SIG-M5 treated with dmso at 0.1 percent for 504 hours (cell line): ENCODE results near the gene CNTN5.

ENCODE experiments used
- DNase-seq: peaks from one replicate; lab custom pipeline; 2025; ENCODE audit not compliant: unreplicated experiment; lab: John Stamatoyannopoulos, UW

The CNTN5 gene

DNA sequence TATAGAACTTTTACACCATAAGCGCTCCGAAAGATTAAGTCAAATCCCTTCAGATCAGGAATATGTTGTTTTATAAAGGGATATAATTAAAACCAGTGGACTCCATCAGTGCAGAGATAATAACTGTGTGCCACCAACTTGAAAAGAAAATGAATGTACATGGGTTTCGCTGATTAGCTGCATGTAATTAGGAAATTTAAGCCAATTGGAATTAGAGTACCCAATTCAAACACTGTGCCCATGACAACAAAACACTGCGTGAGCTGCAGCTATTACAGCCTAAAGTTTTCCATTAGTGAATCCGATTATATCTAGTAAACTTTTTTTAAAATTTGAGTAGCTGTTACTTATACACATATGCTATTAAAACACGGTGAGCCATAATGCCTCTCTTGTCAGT, 1274.0 kb downstream of the CNTN5 start:
- DNase-seq = no peak

DNA sequence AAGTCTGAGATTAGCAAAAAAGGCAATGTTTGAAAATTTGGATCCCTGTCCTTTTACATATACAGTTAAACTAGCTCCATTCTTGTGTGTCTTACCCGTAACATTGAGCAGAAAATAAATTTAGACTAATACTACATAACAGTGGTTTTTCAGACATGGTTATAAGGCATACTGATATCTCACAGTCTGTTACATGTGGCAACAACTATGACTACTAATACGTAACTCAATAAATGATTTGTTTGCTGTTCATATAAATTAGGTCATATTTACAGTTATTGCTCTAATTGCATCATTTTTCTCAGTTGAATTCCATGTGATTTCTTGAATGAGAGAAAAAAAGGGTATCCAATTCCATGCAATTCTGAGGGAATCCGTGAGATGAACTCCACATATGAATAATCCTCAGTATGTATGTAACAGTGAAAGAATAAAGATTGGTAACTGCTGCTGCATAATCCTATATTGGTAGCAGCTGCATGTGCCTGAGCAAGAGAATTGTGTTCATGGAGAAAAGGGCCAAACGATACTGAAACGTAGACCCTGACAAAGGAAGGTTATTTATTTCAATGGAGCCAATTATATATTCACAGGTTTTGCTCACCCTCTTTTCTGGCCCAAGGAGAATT, 1275.4 kb downstream of the CNTN5 start:
- no peak for DNase-seq

DNA sequence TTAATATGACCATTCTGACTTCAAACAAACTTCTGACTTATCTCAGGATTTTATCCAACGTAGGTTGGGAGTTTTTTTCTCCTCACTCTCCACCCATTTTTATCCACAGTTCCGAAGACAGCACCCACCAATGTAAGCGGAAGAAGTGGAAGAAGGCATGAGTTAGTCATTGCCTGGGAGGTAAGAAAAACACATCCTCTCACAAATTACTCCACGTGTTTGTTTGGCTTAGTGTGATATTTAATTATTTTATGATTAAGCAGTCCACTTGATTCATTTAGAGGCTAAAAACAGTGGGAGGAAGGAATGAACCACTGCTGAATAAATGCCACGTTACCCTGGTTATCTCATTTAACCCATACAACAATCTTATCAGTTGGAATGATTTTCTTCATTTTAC, 1276.8 kb downstream of the CNTN5 start:
- no peak for DNase-seq

DNA sequence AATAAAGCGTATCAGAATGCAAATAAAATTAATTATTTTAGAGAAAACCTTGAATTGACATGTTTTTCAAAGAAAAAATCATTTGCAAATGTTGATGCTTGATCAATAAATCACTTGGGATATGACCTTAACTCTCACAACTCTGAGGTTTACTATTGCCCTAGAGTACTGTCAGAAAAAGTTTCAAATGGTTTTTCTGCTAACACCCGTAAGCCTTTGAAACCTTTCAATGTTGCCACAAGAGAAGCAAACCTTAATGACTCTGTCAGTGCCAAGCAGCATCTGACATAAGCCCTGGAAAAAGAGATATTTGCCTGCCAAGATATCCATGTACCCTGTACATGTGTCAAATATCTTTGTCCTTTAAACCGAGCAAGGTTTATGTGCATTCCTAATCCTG, 1282.1 kb downstream of the CNTN5 start:
- no peak for DNase-seq

DNA sequence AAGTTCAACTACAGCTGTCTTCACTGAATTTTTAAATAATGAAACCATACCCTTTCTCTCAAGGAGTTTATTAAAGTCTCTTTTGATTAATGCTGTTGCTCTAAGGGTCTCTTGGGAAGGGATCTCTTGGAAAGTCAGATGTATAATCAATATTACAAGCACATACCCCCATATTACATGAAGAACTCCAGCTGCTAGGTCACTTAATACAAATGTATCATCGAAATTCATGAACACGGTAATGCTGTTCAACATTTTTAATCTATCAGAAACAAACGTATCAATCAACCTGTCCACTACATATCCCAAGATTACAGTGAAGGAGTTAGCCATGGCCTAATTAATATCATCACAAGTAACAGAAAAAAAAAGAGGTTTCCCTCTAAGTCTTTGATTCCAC, 1283.1 kb downstream of the CNTN5 start:
- no peak for DNase-seq

DNA sequence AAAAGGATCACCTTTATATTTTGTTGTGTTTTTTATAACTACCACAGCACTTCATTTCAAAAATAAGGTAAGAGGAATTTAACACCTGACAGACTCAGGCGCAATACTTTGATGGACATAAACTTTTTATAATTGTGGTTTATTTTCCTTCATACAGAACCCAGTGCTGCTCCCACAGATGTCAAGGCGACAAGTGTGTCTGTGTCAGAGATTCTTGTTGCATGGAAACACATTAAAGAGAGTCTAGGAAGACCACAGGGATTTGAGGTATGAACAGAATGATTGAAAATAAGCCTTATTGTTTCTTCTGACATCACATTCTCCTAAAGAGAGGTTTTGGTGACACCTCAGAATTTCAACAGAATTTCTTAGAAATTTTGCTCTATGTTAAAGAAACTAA, 1287.5 kb downstream of the CNTN5 start:
- no peak for DNase-seq

DNA sequence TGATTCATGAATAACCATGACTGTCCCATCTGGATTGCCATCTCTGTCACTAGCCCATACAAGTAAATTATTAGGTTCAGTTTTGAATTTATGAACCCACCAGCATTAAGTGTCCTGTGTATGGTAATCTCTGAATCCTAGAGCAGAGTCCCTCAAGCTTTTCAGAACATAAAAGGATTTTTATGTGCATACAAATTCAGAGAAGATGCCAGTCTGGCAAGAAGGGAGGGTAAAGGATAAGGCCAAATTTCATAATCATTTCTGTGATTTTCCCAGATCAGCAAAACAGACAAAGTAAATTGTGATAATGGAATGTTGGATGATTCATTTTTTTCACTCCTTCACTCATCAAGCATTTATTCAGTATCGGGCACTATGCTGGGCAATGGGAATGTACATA, 1295.2 kb downstream of the CNTN5 start:
- DNase-seq = no peak

DNA sequence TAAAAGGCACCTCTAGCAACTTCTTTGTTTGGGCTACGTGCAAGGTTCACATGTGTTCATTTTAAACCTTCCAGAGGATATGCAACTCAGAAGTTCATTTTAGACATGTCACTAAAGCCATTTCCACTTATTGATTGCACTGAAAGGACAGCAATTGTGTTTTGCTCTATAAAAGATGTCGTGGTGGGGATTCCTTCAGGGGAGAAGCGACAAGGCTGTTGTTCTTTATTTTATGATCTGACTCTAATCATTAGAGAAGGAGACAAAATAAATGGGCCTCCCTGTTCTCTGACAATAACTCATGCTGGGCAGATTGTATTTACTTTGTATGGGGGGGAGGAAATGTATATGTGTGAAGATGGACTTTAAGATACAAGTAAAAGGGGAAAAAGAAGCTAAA, 1296.2 kb downstream of the CNTN5 start:
- DNase-seq = no peak

DNA sequence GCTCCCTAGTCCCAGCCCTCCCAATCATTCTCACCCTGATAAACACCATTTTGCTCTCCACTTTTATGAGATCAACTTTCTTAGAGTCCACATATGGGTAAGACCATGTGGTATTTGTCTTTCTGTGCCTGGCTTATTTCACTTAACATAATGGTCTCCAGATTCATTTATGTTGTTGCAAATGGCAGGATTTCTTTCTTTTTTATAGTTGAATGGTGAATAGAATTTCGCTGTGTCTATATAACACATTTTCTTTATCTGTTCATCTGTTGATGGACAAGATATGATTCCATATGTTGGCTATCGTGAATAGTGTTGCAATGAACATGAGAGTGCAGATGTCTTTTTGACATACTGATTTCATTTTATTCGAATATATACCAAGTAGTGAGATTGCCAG, 1298.9 kb downstream of the CNTN5 start:
- DNase-seq = no peak

DNA sequence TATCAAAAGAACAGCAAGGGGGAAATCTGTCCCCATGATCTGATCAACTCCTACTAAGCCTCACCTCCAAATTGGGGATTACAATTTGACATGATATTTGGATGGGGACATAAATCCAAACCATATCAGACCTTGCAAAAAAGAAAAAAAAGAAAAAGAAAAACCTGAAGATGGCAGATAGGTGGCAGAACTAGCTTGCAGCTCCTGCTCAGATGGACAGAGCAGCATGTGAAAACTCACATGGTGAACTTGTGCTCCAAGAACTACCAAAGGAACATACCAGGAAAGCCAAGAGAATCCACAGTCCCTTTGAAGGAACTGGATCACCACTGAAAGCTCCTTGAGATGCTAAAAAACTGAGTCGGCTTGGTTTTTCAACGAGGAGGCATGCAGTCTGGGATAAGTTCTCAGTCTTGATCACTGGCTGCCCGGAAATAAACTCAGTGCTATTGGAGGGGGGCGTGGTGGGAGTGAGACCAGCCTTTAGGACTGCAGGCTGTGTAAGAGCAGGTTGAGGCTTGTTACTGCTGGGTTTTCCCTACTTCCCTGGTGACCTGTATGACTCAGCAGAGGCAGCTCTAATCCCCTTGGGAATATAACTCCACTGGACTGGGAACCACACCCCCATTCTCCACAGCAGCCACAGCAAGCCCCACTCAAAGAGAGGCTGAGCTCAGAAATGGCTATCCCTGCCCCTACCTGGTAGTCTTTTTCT, 1308.0 kb downstream of the CNTN5 start:
- no peak for DNase-seq

DNA sequence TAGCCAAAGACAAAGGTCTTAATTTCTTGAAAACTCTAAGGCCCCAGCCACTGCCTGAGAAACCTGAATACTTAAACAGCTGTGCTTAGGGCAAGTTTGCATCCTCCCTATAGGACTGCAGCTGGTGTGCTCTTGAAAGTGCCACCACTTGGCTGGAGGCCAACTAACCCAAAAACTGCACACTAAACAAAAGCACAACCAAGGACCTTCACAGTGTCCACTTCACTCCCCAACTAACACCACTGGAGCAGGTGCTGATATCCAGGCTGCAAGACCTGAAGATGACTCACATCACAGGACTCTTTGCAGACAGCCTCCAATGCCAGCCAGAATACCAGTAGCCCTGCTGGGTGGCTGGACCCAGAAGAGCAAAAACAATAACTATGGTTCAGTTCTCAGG, 1308.6 kb downstream of the CNTN5 start:
- DNase-seq = no peak

DNA sequence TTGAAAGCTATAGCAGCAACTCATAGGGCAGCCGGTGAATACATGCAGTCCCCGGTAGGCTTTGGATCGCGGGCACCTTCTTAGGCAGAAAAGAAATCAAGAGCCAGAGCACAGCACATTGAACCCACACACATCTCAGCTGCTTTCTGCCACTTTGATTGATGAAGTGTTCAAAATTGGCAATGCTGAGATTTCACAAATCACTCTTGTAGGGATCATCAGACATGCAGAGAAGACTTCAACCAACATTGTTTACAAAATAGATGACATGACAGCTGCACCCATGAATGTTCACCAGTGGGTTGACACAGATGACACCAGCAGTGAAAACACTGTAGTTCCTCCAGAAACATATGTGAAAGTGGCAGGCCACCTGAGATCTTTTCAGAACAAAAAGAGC, 1316.1 kb downstream of the CNTN5 start:
- no peak for DNase-seq

DNA sequence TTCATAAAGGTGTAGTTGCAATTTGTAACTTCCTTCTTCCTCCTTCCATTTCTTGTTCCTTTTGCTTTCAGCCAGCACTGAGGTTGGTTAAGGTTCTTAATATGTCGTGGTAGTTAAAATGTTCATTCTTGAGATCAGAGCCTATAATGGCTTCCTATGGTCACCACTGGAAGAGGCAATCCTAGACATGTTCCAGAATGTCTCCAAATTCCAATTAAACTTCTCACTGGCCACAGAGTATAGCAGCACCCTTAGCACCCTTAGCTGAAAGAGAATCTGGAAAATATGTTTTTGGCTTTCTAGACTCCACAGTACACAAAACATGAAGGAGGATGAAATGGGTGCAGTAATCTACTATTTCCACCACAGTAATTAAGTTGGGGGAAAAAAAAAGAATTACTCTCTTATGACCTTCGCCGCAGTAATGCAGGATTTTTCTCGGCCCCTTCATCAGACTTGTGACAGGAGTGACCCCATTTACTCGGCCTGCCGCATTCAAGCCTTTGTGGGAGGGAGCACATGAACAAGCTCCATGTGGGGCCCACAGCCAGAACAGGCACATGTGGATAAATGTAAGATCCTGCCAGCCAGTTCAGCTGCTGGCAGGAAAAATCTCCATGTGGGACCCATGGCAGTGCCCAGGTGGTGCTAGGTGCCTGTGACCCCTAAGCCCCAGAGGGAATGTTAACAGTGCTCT, 1317.5 kb downstream of the CNTN5 start:
- no peak for DNase-seq

DNA sequence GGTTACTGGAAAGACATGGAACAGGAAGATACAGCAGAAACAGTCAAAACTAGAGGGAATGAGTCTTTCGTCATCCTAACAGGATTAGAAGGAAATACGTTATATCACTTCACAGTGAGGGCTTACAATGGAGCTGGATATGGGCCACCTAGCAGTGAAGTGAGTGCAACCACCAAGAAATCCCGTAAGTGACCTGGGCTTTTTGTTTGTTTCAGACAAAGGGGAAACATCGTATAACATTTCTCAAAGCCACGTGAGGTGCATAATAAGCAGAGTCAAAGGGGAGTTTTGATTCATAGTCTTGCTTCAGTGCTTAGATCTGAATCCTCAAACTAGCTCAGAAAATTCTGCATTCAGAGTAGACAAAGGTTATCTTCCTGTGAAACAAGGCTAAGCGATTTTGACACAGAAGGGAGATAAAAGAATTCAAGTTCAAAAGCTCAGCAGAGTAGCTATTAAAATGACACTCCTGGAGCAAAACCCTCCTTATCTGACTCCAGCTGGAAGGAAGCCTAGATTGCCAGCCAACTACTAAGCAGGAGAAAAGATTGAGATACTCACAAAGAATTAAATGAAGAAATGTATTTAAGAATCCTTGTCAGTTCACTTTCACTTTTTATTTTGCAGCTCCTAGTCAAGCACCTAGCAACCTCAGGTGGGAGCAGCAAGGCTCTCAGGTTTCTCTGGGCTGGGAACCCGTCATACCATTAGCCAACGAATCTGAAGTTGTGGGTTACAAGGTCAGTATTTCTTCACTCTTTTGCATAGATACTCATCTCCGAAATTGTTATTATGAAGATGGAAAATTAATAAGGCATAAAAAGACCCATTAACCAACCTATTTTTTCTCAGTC, 1319.9 kb downstream of the CNTN5 start:
- no peak for DNase-seq

DNA sequence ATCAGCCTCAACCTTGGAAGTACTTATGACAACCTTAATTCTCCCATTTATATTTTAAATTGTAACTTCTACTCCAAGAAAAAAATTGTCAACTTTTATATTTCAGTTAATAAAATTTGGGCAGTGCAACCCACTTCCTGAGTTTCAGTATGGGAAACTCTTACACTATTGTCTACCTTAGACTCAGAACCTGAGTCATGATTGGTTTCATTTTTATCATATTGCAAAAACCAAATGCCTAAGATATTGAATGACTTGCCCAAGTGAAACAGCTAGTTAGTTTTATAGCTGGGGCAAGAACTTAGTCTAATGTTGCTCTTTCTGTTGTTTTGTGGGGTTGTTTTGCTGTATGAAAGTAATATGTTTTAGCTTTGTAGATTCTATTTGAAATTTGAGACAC, 1332.3 kb downstream of the CNTN5 start:
- DNase-seq = no peak

DNA sequence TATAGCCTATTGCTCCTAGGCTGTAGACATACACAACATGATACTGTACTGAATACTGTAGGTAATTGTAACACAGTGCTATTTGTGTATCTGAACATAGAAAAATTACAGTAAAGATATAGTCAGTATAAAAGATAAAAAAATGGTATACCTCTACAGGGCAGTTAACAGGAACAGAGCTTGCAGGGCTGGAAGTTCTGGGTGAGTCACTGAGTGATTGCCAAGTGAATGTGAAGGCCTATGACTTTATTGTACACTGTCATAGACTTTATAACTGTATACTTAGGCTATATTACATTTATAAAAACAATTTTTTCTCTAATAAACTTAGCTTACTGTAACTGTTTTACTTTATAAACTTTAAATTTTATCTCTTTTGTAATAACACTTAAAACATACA, 1334.0 kb downstream of the CNTN5 start:
- no peak for DNase-seq

DNA sequence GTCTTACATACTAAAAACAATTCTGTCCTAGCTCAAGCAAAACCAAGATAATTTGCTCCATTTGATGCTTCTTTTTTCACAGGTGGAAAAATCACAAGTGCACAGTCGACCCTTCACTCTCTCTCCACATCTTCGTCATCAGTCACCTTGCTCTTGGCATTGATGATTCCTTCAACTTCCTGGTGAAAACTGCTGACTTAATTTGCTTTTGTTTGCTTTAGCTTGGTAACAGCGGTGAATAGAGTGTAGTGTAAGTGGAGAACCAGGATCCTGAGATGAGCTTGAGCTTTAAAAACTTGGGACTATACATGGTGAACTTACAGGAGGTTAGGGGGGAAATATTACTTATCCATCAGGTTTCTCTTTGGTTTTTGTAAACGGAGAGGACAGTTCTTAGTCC, 1335.3 kb downstream of the CNTN5 start:
- DNase-seq = no peak

DNA sequence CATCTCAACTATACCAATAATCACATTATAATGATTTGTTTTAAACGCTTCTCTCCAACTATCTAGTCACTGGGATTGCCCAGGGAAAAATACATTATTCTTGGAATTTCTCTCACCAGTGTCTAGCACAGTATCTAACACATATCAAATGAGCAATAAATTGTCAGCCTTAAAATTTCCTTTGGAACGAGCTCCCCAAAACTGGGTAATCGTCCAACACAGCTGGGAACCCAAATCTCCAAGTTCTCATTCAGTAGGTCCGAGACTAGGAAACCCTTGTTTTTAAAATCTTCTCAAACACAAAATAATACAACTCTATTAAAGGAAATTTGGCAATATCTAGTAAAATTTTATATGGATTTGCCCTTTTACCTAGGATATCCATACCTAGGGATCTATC, 1338.5 kb downstream of the CNTN5 start:
- DNase-seq = no peak

DNA sequence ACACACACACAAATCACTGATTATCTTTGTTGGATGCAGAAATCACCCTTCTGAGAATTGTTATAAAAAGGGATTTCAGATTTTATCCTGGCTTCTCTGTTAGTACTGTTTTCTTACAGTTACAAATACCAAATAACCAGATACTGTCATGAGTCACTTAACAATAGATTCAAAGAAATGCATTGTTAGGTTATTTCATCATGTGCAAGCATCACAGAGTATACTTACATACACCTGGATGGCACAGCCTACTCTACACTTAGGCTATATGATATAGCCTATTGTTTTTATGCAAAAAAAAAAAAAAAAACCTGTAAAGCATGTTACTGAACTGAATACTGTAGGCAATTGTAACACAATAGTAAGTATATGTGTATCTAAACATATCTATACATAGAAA, 1347.1 kb downstream of the CNTN5 start:
- DNase-seq = no peak

DNA sequence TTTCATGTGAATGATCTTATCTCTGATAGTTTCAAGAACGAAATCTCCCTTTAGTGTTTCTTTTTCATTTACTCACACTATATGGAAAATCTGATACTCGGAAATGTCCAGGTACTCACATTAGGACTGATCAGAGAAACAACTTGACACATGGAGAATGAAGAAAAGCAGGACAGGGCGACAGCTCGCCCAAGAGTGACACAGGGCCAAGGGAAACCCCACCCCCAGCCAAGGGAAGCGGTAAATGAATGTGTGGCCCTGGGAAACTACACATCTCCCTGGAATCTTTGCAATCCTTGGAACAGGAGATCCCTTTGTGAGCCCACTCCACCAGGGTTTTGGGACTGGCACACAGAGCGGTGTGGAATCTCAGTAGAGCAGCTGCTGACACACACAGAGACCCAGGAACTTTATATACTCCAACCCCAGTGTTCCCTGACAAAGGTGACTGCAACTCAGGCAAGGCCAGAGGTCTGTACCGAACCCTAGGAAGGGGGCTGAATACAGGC, 1362.7 kb downstream of the CNTN5 start:
- DNase-seq = no peak

DNA sequence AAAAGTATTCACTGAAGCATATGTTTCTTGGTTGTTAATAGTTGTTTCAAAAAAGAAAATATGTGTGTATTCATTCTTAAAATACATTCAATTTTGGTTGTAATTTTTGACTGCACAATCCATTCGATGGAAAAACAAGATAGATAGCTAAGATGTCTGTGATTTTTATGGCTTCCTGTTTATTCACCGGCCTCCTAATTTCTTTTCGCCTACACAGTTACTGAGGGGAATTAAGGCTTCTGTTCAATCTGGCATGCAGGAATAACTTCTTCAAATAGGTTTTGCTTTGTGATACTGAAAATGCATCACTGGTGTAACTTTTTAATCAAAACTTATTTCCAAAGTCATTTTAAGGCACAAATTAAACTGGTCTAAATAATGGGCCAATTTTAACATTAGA, 1375.5 kb downstream of the CNTN5 start:
- no peak for DNase-seq
